ENCODE results near the gene ATAD3B.

ATAD3B gene

DNA sequence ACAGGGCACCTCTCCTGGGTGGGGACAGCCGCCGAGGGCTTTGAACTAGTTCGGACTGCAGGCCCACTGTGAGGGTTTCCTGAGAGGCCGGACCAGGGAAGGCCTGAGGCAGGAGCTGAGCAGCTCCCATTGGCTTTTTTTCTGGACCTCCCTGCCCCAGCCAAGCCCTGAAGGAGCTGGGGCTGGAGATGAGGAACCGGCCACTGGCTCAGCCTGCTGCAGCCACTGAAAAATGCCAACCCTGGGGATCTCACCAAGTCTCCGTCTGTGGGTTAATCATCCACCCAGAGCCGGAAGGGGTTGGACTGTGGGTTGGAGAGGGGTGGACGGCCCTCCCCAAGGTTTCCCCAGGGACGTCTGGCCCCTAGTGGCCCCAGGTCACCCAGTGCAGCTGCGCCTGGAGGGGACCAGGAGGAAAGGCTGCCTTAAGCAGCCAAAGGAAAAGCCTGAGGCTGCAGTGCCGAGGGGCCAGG is 33.6 kb upstream of the ATAD3B start:
- H2BK120ac ChIP-seq (ENCODE audit: low read depth, low read length) = no peak overlapping the region
- H3K27me3 ChIP-seq (ENCODE audit: control insufficient read depth in 1 of 2, insufficient read depth in 1 of 2, low read length in 2 of 2) = peaks cover 0 to 26% of the 10 kb centered on the region in 2 experiments
- peak overlapping the region; percentile 68 for H3K4me2 ChIP-seq (ENCODE audit: low read length, poor library complexity, severe bottlenecking)
- WGBS = 68% methylated on average over 11 of the region's 11 CpGs
- H3K9ac ChIP-seq (ENCODE audit: low read length) = no peak overlapping the region
- H3K18ac ChIP-seq (ENCODE audit: low read depth in 1 of 2, low read length in 2 of 2) = no peak overlapping the region
- H3K9me3 ChIP-seq (ENCODE audit: control insufficient read depth, low read length) = no peaks in the 10 kb centered on the region
- H3K27ac ChIP-seq (ENCODE audit: low read length, poor library complexity, severe bottlenecking) = peak overlapping the region; percentile 88
- peak overlapping the region; percentile 74 for H2BK5ac ChIP-seq (ENCODE audit: low read depth, low read length, poor library complexity, severe bottlenecking)
- H2BK15ac ChIP-seq (ENCODE audit: low read depth, poor library complexity, severe bottlenecking) = no peak overlapping the region
- H3K4me3 ChIP-seq (ENCODE audit: insufficient read depth in 1 of 2, low read depth in 1 of 2, low read length in 2 of 2) = no peak overlapping the region
- DNase-seq = no peak
- peak overlapping the region; percentile 72 for H2AK5ac ChIP-seq (ENCODE audit: low read length, severe bottlenecking)
- H3K79me1 ChIP-seq (replicated peaks; ENCODE audit: low read length, poor library complexity, severe bottlenecking) = peaks cover 23% of the 10 kb centered on the region
- no peak overlapping the region for H3K14ac ChIP-seq (ENCODE audit: low read length in 2 of 2)
- no peak overlapping the region for H2BK12ac ChIP-seq (ENCODE audit: low read length in 2 of 2)
- peak overlapping the region; percentile 32 for H4K8ac ChIP-seq (ENCODE audit: low read length)
- peaks cover 0 to 52% of the 10 kb centered on the region in 2 experiments for H3K36me3 ChIP-seq (ENCODE audit: control insufficient read depth in 1 of 2, insufficient read depth in 2 of 2, low read depth in 1 of 2, low read length in 2 of 2)
- H3K23ac ChIP-seq (ENCODE audit: low read length in 2 of 2) = no peak overlapping the region
- H2AFZ ChIP-seq (ENCODE audit: low read depth, low read length) = no peak overlapping the region
- H3K4me1 ChIP-seq (ENCODE audit: control insufficient read depth, insufficient read depth, low read depth, low read length) = peaks cover 77% of the 10 kb centered on the region
- H4K91ac ChIP-seq (ENCODE audit: low read length) = no peak overlapping the region
- H3K4ac ChIP-seq (ENCODE audit: low read depth in 1 of 2, low read length in 2 of 2) = no peak overlapping the region

- Histone ChIP-seq H3K14ac (ENCODE audit: low read length in 2 of 2) (no peak overlapping the region), H2BK15ac (ENCODE audit: low read depth, poor library complexity, severe bottlenecking) (no peak overlapping the region), H4K8ac (ENCODE audit: low read length) (no peak overlapping the region), H3K36me3 (ENCODE audit: control insufficient read depth in 1 of 2, insufficient read depth in 2 of 2, low read depth in 1 of 2, low read length in 2 of 2) (peaks cover 0 to 52% of the 10 kb centered on the region in 2 experiments), H3K4me1 (ENCODE audit: control insufficient read depth, insufficient read depth, low read depth, low read length) (peaks cover 69% of the 10 kb centered on the region), H3K27me3 (ENCODE audit: control insufficient read depth in 1 of 2, insufficient read depth in 1 of 2, low read length in 2 of 2) (peaks cover 0 to 26% of the 10 kb centered on the region in 2 experiments), H2BK5ac (ENCODE audit: low read depth, low read length, poor library complexity, severe bottlenecking) (peak overlapping the region; percentile 87), H2AFZ (ENCODE audit: low read depth, low read length) (no peak overlapping the region), H2BK12ac (ENCODE audit: low read length in 2 of 2) (no peak overlapping the region), H3K9me3 (ENCODE audit: control insufficient read depth, low read length) (no peaks in the 10 kb centered on the region), H3K23ac (ENCODE audit: low read length in 2 of 2) (no peak overlapping the region), H3K79me1 (replicated peaks; ENCODE audit: low read length, poor library complexity, severe bottlenecking) (peaks cover 23% of the 10 kb centered on the region), H2BK120ac (ENCODE audit: low read depth, low read length) (no peak overlapping the region), H2AK5ac (ENCODE audit: low read length, severe bottlenecking) (peak overlapping the region; percentile 37), H3K18ac (ENCODE audit: low read depth in 1 of 2, low read length in 2 of 2) (no peak overlapping the region), H4K91ac (ENCODE audit: low read length) (peak overlapping the region; percentile 43), H3K4me3 (ENCODE audit: insufficient read depth in 1 of 2, low read depth in 1 of 2, low read length in 2 of 2) (no peak overlapping the region), H3K9ac (ENCODE audit: low read length) (no peak overlapping the region), H3K27ac (ENCODE audit: low read length, poor library complexity, severe bottlenecking) (peak overlapping the region; percentile 88), H3K4ac (ENCODE audit: low read depth in 1 of 2, low read length in 2 of 2) (no peak overlapping the region), H3K4me2 (ENCODE audit: low read length, poor library complexity, severe bottlenecking) (no peak overlapping the region)
- DNase-seq = no peak
- 92% methylated on average over 45 of the region's 45 CpGs for WGBS
Observed at GRCh38 chr1:1438531-1439381, 32.8 kb upstream of the ATAD3B start.

- Histone ChIP-seq H3K79me1 (replicated peaks; ENCODE audit: low read length, poor library complexity, severe bottlenecking) (peaks cover 23% of the 10 kb centered on the region), H3K18ac (ENCODE audit: low read depth in 1 of 2, low read length in 2 of 2) (no peak overlapping the region), H3K4me2 (ENCODE audit: low read length, poor library complexity, severe bottlenecking) (no peak overlapping the region), H2BK120ac (ENCODE audit: low read depth, low read length) (no peak overlapping the region), H3K4ac (ENCODE audit: low read depth in 1 of 2, low read length in 2 of 2) (no peak overlapping the region), H3K27ac (ENCODE audit: low read length, poor library complexity, severe bottlenecking) (no peak overlapping the region), H2BK5ac (ENCODE audit: low read depth, low read length, poor library complexity, severe bottlenecking) (no peak overlapping the region), H3K4me3 (ENCODE audit: insufficient read depth in 1 of 2, low read depth in 1 of 2, low read length in 2 of 2) (no peak overlapping the region), H2BK15ac (ENCODE audit: low read depth, poor library complexity, severe bottlenecking) (no peak overlapping the region), H2AFZ (ENCODE audit: low read depth, low read length) (no peak overlapping the region), H4K91ac (ENCODE audit: low read length) (no peak overlapping the region), H3K9me3 (ENCODE audit: control insufficient read depth, low read length) (no peaks in the 10 kb centered on the region), H3K36me3 (ENCODE audit: control insufficient read depth in 1 of 2, insufficient read depth in 2 of 2, low read depth in 1 of 2, low read length in 2 of 2) (peaks cover 0 to 52% of the 10 kb centered on the region in 2 experiments), H2BK12ac (ENCODE audit: low read length in 2 of 2) (no peak overlapping the region), H2AK5ac (ENCODE audit: low read length, severe bottlenecking) (no peak overlapping the region), H3K27me3 (ENCODE audit: control insufficient read depth in 1 of 2, insufficient read depth in 1 of 2, low read length in 2 of 2) (peaks cover 0 to 26% of the 10 kb centered on the region in 2 experiments), H3K4me1 (ENCODE audit: control insufficient read depth, insufficient read depth, low read depth, low read length) (peaks cover 60% of the 10 kb centered on the region), H3K9ac (ENCODE audit: low read length) (no peak overlapping the region), H4K8ac (ENCODE audit: low read length) (no peak overlapping the region), H3K14ac (ENCODE audit: low read length in 2 of 2) (no peak overlapping the region), H3K23ac (ENCODE audit: low read length in 2 of 2) (no peak overlapping the region)
- 96% methylated on average over 75 of the region's 82 CpGs for WGBS
- DNase-seq = no peak
Observed at GRCh38 chr1:1439546-1440261, 31.9 kb upstream of the ATAD3B start.
